C1 segment of cervical spinal cord (tissue), 14 donors: ENCODE data around the gene EEF1A1.
A peak's percentile ranks its signal among the peaks of the same experiment; 100 is the strongest.
"Not testable (repeated sequence)": the region's sequence is repeated elsewhere in the genome, so short reads cannot be mapped to it uniquely, and the experiment has no call there.

Source experiments
- DNase-seq, 14 donors: peaks; one replicate each; lab custom pipeline; 2025; lab: John Stamatoyannopoulos, UW

Gene EEF1A1

GRCh38 chr6:73520688-73521350 is at the start of gene EEF1A1:
EEF1A1 (minus strand) TSS chr6:73521032; CDS start chr6:73520026, 1,006 bp downstream.
- DNase-seq = peak; percentile 94 to 100 (median 98)

GRCh38 chr6:73569121-73569520 is 48.3 kb upstream of the EEF1A1 start:
- DNase-seq = no peak

GRCh38 chr6:73566954-73567591 is 46.2 kb upstream of the EEF1A1 start:
- DNase-seq = no peak

- DNase-seq = not testable (repeated sequence)
These were observed 45.6 kb upstream of the EEF1A1 start for GRCh38 chr6:73566486-73566871.

- no peak for DNase-seq
These were observed 45.1 kb upstream of the EEF1A1 start for GRCh38 chr6:73565767-73566485.

- DNase-seq = no peak
These were observed 43.9 kb upstream of the EEF1A1 start for GRCh38 chr6:73564578-73565345.

GRCh38 chr6:73562558-73562957 is 41.7 kb upstream of the EEF1A1 start:
- DNase-seq = no peak

- no peak for DNase-seq
These were observed 40.1 kb upstream of the EEF1A1 start for GRCh38 chr6:73560853-73561407.

GRCh38 chr6:73560182-73560732 is 39.4 kb upstream of the EEF1A1 start:
- no peak for DNase-seq

GRCh38 chr6:73559399-73559794 is 38.6 kb upstream of the EEF1A1 start:
- DNase-seq = not testable (repeated sequence)

- DNase-seq = no peak
These were observed 38.0 kb upstream of the EEF1A1 start for GRCh38 chr6:73558624-73559398.

- DNase-seq = no peak
These were observed 36.0 kb upstream of the EEF1A1 start for GRCh38 chr6:73556836-73557235.

GRCh38 chr6:73555380-73555949 is 34.6 kb upstream of the EEF1A1 start:
- DNase-seq = not testable (repeated sequence)

GRCh38 chr6:73551115-73551514 is 30.3 kb upstream of the EEF1A1 start:
- not testable (repeated sequence) for DNase-seq

GRCh38 chr6:73548458-73549446 is 27.9 kb upstream of the EEF1A1 start:
- no peak for DNase-seq

GRCh38 chr6:73547036-73547435 is 26.2 kb upstream of the EEF1A1 start:
- no peak for DNase-seq

- no peak for DNase-seq
These were observed 22.1 kb upstream of the EEF1A1 start for GRCh38 chr6:73542891-73543290.

- not testable (repeated sequence) for DNase-seq
These were observed 21.6 kb upstream of the EEF1A1 start for GRCh38 chr6:73542481-73542880.
